Panc1 (cell line): ENCODE data around the gene LRBA.

Source experiments
- CTCF ChIP-seq: fragments of 450-650 bp; IDR thresholded peaks from 2 replicates; pipeline ENCODE4 v1.5.1; 2017; ENCODE audit warnings: mild to moderate bottlenecking
- POLR2AphosphoS5 ChIP-seq: IDR thresholded peaks from 2 replicates; pipeline ENCODE4 v1.6.1; 2012; ENCODE audit warnings: mild to moderate bottlenecking, low read depth, low read length, moderate library complexity
- REST ChIP-seq, 2 experiments: IDR thresholded peaks; 2 replicates each; pipeline ENCODE4 v1.6.1; 2011 to 2012; ENCODE audit warnings: low read depth in 2 of 2, control low read depth in 1 of 2, low read length in 1 of 2, mild to moderate bottlenecking in 1 of 2, moderate library complexity in 1 of 2; ENCODE audit not compliant: insufficient read depth in 1 of 2

GRCh38 chr4:150327262-150327780, 687.8 kb downstream of the LRBA start:
- TF ChIP-seq CTCF (no peak), POLR2AphosphoS5 (no peak), REST (IDR thresholded peaks at IDR 0.05; ENCODE audit: insufficient read depth in 1 of 2, low read depth in 2 of 2, low read length in 1 of 2) (no peak)
